Measurements from ENCODE around the gene OAF. TPM values are rescaled to one million over a fixed set of nuclear protein-coding genes. Genes with fewer than 3 reads are reported as not detected.

OAF gene
- total RNA-seq, 1 experiment from 2014 or later = 11.3 TPM

- Mint-ChIP-seq H3K27me3 (ENCODE audit: unreplicated experiment) (peaks cover 12% of the 10 kb centered on the region), H3K4me3 (ENCODE audit: low read depth, unreplicated experiment) (peak overlapping the region; percentile 83), H3K27ac (ENCODE audit: unreplicated experiment) (peak overlapping the region; percentile 23), H3K36me3 (ENCODE audit: insufficient read depth, unreplicated experiment) (peaks cover 17% of the 10 kb centered on the region), H3K9me3 (ENCODE audit: low read depth, unreplicated experiment) (no peaks in the 10 kb centered on the region), H3K4me1 (ENCODE audit: low read depth, unreplicated experiment) (peaks cover 21% of the 10 kb centered on the region)
- DNase-seq = no peak
- CTCF ChIA-PET = interaction anchor here (0.6 kb wide), 1 partner anchor 1254 kb away, joined by 3 read pairs; no protein-coding TSS in a partner anchor
- intact Hi-C loops (cut with micrococcal nuclease; ENCODE audit: unreplicated experiment) = no loop called here
- TSS peak; percentile 41 for BruUV-seq (replicated peaks)
- no peak for TF ChIP-seq CTCF (IDR thresholded peaks at IDR 0.05; ENCODE audit: unreplicated experiment)
Measured at GRCh38 chr11:120211522-120212258, 858 bp downstream of the OAF start.

GRCh38 chr11:120212259-120212878, 1.5 kb downstream of the OAF start:
- no peak for DNase-seq
- intact Hi-C loops (cut with micrococcal nuclease; ENCODE audit: unreplicated experiment) = no loop called here
- Mint-ChIP-seq H3K27me3 (ENCODE audit: unreplicated experiment) (peaks cover 10% of the 10 kb centered on the region), H3K36me3 (ENCODE audit: insufficient read depth, unreplicated experiment) (peaks cover 17% of the 10 kb centered on the region), H3K9me3 (ENCODE audit: low read depth, unreplicated experiment) (no peaks in the 10 kb centered on the region), H3K27ac (ENCODE audit: unreplicated experiment) (no peak overlapping the region), H3K4me1 (ENCODE audit: low read depth, unreplicated experiment) (peaks cover 21% of the 10 kb centered on the region), H3K4me3 (ENCODE audit: low read depth, unreplicated experiment) (peak overlapping the region; percentile 83)
- TF ChIP-seq CTCF (IDR thresholded peaks at IDR 0.05; ENCODE audit: unreplicated experiment) = no peak
- CTCF ChIA-PET = interaction anchor here (0.6 kb wide), 1 partner anchor 1255 kb away, joined by 3 read pairs; no protein-coding TSS in a partner anchor
- no TSS peak for BruUV-seq (replicated peaks)

- Mint-ChIP-seq H3K4me3 (ENCODE audit: low read depth, unreplicated experiment) (no peak overlapping the region), H3K36me3 (ENCODE audit: insufficient read depth, unreplicated experiment) (peaks cover 17% of the 10 kb centered on the region), H3K27ac (ENCODE audit: unreplicated experiment) (no peak overlapping the region), H3K27me3 (ENCODE audit: unreplicated experiment) (peaks cover 5% of the 10 kb centered on the region), H3K9me3 (ENCODE audit: low read depth, unreplicated experiment) (no peaks in the 10 kb centered on the region), H3K4me1 (ENCODE audit: low read depth, unreplicated experiment) (peaks cover 20% of the 10 kb centered on the region)
- intact Hi-C loops (cut with micrococcal nuclease; ENCODE audit: unreplicated experiment) = no loop called here
- CTCF ChIA-PET = no interaction called here
- TF ChIP-seq CTCF (IDR thresholded peaks at IDR 0.05; ENCODE audit: unreplicated experiment) = no peak
- no TSS peak for BruUV-seq (replicated peaks)
- no peak for DNase-seq
Measured at GRCh38 chr11:120212926-120213325, 2.1 kb downstream of the OAF start.

GRCh38 chr11:120214581-120214980, 3.7 kb downstream of the OAF start:
- no peak for DNase-seq
- peaks cover 9% of the 10 kb centered on the region for H3K4me1 Mint-ChIP-seq (ENCODE audit: low read depth, unreplicated experiment)
- H3K27me3 Mint-ChIP-seq (ENCODE audit: unreplicated experiment) = no peaks in the 10 kb centered on the region
- intact Hi-C loops (cut with micrococcal nuclease; ENCODE audit: unreplicated experiment) = no loop called here
- CTCF ChIA-PET = no interaction called here
- H3K4me3 Mint-ChIP-seq (ENCODE audit: low read depth, unreplicated experiment) = no peak overlapping the region
- peaks cover 17% of the 10 kb centered on the region for H3K36me3 Mint-ChIP-seq (ENCODE audit: insufficient read depth, unreplicated experiment)
- H3K9me3 Mint-ChIP-seq (ENCODE audit: low read depth, unreplicated experiment) = no peaks in the 10 kb centered on the region
- no peak for TF ChIP-seq CTCF (IDR thresholded peaks at IDR 0.05; ENCODE audit: unreplicated experiment)
- no peak overlapping the region for H3K27ac Mint-ChIP-seq (ENCODE audit: unreplicated experiment)
- BruUV-seq (replicated peaks) = no TSS peak
